HG02610 (cell line): ENCODE data around the gene POLE.
A peak's percentile ranks its signal among the peaks of the same experiment; 100 is the strongest.
"Not testable (repeated sequence)": the region's sequence is repeated elsewhere in the genome, so short reads cannot be mapped to it uniquely, and the experiment has no call there.

ENCODE experiments used
- ATAC-seq: cut with Tn5 transposase; IDR thresholded peaks from one replicate; pipeline ENCODE4 v1.9.1; 2021; ENCODE audit warnings: mild to moderate bottlenecking, moderate library complexity; ENCODE audit not compliant: unreplicated experiment

Gene POLE

DNA sequence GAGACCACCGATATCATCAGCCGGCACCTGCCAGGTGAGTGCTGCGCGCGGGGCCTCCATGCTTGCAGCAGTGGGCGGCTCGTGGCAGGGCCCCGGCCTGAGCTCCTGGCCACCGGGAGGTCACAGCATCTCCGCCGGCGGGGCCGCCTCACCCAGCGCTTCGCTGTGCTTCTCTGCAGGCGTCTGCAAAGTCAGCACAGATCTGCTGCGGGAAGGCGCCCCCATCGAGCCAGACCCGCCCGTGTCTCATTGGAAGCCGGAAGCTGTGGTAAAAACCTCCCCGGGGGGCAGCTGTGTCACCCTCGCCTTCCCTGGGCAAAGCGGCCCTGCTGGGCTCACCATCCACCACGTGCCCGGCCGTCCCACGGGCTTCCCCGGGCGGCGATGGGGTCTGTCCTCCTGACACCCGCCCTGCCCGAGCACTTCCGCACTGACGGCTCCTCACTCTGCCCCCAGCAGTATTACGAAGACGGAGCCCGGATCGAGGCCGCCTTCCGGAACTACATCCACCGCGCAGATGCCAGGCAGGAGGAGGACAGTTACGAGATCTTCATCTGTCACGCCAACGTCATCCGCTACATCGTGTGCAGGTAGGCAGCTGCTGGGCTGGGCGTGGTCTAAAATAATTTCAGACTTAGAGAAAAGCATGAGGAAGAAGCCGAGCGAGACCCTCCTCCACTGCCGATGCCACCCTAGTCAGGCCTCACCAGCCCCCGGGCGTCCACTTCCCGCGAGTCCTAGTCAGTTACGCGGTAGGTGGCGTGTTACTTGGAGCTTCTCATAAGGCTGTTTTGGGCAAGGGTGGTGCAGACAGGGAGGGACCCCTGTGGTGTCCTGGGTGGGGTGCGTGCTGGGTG is 30.6 kb upstream of the POLE start:
- no peak for ATAC-seq

DNA sequence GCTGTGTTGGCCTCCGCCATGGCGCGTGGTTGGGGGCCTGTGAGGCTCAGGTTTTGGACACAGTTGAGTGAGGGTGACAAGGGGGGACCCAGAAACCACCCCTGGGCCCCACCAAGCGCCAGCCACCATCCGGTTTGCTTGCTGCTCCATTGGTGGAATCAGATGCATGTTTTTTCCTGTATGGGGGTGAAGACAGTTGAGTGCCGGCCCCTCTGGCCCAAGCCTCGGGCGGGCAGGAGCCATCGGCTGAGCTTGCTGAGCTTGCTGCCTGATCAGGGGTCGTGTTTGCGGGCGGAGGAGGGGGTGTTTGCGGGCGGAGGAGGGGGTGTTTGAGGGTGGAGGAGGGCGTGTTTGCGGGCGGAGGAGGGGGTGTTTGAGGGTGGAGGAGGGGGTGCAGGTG is 29.9 kb upstream of the POLE start:
- ATAC-seq: no peak

DNA sequence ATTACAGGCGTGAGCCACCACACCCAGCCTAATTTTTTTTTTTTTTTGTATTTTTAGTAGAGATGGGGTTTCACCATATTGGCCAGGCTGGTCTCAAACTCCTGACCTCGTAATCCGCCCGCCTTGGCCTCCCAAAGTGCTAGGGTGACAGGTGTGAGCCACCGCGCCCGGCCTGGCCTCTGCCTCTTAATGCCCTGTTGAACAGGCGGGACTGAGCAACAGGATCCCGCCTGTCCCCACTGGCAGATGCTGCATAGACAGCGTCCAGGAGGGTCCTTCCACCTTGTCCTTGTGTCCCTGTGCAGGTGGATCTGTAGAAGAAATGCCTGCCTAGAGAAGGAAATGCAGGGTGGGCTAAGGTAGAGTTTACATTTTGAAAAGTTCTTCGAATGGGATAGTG is 29.2 kb upstream of the POLE start:
- no peak for ATAC-seq

DNA sequence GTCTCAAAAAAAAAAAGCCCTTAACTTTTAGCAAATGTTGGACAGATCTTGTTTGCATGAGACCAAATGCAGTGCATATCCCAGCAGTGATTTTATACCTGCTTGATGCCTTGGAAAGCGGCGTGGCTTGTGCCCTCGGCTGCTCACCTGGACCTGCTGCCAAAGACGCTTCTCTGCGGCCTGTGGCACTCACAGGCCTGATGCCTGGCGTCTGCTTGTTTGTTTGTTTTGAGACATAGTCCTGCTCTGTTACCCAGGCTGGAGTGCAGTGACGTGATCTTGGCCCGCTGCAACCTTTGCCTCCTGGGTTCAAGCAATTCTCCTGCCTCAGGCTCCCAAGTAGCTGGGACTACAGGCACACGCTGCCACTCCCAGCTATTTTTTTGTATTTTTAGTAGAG is 28.7 kb upstream of the POLE start:
- no peak for ATAC-seq

DNA sequence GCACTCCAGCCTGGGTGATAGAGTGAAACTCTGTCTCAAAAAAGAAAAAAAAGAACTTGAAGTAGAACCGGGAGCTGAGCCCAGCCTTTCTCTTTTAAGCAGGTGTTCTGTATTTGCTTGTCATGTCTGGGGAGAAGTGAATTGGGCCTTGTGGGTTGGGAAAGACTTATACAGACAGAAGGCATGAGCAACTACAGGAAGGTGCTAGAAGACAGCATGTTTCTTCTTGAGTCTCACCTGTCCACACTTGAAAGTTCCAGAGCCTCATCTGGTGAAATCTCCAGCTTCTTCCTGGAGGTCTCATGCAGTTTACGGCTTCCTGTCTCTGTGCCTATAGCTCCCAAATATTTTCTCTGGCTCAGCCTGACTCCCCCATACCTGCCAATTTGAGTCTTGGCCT is 26.0 kb upstream of the POLE start:
- no peak for ATAC-seq

DNA sequence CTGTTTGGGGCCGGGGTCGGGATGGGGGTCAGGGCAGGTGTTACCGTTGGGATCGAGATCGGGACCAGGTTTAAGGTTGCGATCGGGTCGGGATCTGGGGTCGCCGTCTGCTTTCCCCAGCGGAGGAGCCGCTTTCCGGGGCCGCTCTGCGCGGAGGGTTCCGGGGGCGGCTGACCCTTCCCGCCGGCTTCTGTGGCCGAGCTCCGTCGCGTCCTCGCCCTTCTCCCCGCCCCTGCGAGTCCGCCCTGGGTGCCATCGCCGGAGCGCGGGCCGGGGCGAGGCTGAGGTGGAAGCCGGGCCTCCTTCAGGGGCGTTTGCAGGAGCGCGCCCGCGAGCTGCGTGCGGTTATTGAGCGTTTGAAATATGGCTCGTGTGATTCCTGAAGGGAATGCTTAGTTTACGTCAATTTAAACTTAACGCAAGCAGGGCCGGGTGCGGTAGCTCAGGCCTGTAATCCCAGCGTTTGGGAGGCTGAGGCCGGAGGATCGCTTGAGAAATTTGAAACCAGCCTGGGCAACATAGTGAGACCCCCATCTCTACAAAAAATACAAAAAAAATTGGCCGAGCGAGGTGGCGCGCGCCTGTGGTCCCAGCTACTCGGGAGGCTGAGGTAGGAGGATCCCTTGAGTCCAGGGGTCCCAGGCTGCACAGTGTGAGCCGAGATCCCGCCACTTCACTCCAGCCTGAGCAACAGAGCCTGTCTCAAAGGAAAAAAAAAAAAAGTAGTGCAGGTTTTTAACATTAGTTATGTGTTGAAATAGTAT is 24.1 kb upstream of the POLE start:
- ATAC-seq: peak; percentile 6

DNA sequence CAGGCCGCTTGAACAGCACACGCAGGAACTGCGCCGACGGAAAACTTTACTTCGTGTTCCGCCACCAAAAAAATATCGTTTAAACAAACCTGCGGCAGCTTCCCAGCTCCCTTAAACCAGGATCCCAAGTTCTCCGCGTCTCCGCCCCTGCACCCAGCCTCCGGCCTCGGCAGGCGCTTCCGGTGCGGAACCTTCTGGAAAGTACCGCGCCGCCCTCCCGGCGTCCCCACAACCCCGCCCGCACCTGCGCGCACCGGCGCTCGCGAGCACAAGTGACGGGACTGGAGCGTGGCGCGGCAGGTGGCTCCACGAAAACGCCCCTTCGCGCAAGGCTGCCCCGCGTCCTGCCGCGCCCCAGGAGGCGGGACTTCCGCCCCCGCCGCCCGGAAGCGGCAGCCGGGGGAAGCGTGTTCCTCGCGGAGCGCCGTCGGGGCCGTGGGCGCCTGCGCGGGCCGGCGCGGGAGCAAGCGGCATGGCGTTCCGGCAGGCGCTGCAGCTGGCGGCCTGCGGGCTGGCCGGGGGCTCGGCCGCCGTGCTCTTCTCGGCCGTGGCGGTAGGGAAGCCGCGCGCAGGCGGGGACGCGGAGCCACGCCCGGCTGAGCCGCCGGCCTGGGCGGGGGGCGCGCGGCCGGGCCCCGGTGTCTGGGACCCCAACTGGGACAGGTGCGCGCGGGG is 23.4 kb upstream of the POLE start, which contains the start of gene PGAM5:
TSS of gene PGAM5 (plus strand) at position 438 of the 675 bp plus-strand sequence. CDS start at position 473, 35 bp downstream.
- peak; percentile 88 for ATAC-seq

DNA sequence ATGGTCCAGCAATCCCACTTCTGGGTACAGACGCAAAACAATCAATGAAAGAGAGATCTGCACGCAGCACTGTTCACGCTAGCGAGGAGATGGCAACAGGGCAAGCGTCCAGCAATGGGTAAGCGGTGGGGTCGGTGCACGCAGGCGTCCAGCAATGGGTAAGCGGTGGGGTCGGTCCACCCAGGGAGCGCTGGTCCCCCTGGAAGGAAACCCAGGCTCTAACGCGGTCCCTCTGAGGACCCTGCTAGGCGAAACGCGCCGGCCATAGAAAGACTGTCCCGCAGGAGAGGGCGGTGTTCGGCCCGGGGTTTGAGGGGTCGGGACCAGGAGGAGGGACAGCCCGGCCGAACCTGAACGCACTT is 22.9 kb upstream of the POLE start:
- ATAC-seq: peak; percentile 11

DNA sequence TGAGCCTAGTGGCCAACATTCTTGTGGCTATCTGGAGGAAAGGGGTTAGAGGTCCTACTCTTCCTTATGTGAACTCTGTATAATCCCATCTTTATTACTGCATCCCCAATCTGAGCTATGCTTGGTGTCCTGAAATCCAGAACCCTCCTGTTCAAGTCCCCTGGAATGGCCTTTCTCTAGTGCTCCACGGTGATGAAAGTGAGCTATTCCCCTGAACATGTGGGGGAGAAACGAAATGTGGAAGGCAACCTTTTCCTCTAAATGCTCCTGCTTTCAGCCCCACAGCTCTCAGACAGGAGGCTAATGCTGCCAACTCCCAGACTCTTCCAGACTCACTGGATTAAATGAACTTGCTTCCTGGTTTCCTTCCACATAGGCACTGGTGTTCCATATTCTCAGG is 21.0 kb upstream of the POLE start:
- no peak for ATAC-seq

DNA sequence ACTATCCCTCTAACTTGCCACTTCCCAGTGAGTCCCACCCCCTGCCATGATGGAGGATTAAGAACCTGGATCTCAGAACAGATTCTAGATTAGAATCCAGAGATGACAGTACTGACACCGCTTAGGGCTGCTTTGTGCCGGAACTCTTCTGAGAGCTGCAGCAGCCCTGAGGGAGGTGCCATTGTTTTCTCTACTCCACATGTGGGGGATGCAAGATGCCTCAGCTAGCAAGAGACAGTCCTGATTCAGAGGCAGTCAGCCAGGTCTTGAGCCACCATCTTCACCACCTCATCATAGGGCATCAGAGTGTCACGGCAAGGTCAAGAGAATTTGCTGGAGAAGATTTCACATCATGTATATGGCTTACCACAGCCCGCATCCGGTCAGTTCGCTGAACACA is 20.1 kb upstream of the POLE start:
- no peak for ATAC-seq

DNA sequence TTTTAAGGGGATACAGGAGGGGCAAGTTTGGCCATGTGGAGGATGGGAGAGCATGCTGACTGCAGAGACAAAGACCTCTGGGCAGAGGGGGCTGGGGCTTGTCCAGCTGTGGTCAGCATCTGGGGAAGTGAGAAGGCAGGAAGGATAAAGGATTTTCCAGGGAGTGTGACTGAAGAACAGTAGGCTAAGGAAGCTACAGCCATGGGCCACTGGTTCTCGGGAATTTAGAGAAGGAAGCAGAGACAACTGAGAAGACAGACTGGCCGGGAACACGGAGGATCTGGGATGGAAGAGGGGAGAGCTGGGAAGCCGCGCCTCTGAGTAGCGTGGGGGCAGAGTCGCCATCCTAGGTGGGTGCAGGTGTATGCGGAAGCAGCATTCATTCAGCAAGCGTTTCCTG is 16.5 kb upstream of the POLE start:
- ATAC-seq: no peak

DNA sequence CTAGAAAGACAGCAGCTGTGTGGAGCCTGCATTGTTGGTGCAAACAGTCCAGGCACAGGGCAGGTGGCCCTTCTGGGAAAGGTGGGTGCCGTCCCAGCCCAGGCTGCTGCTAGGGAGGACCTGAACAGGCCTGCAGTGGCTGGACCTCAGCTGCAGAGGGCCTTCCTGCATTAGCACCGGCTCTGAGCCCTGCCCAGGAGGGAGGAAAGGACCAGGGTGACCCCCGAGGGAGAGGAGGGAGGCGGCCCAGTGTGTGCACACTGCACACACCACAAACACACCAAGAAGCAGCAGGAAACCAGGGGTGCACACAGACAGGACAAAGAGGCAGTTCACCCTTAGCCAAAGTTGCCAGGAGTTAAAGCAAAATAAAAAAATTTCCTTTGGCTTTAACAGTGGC is 15.5 kb upstream of the POLE start:
- no peak for ATAC-seq

DNA sequence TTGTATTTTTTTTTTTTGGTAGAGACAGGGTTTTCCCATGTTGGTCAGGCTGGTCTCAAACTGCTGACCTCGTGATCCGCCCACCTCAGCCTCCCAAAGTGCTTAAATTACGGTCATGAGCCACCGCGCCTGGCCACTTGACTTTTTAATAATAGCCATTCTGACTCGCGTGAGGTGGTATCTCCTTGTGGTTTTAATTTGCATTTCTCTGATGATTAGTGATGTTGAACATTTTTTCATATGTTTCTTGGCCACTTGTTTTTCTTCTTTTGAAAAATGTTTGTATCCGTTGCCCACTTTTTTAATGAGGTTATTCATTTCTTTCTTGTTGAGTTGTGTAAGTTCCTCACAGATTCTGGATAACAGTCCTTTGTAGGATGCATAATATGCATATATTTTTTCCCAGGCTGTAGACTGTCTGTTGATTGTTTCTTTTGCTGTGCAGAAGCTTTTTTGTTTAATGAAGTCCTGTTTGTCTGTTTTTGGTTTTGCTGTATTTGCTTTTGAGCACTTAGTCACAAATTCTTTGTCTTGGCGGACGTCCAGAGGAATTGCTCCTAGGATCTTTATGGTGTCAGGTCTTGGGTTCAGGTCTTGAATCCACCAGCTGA is 13.2 kb upstream of the POLE start:
- ATAC-seq: no peak

DNA sequence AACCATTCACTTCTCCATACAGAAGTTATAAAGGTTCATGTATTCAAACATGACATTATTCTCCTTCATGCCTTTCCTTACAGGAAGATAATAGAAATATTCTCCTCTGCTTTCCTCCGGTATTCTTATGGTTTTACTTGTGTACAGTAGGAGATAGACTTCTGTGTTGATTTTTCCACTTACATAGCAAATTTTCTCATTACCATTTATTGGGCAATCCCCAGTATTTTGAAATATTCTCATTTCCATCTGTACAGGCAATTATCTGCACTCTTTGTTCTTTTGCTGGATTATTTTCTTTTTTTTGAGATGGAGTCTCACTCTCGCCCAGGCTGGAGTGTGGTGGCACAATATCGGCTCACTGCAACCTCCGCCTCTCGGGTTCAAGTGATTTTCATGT is 11.2 kb upstream of the POLE start:
- ATAC-seq: no peak

DNA sequence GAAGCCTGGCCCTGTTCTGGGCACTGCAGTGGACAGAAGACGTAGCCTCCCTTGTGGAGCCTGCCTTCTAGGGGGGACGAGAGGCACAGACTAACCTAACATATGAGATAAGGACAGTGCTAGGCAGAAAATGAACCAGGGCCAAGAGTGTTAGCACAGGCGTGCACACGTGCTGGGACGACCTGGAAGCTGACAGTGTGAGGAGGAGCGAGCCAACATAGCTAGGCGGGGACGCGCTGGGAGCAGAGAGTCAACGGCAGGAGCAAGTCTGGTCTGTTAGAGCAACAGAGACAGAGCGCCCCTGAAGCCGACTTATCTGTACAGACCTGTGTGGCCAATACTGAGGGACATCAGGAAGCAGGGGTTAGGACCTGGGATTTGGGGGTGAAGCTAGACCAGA is 8.3 kb upstream of the POLE start:
- no peak for ATAC-seq

DNA sequence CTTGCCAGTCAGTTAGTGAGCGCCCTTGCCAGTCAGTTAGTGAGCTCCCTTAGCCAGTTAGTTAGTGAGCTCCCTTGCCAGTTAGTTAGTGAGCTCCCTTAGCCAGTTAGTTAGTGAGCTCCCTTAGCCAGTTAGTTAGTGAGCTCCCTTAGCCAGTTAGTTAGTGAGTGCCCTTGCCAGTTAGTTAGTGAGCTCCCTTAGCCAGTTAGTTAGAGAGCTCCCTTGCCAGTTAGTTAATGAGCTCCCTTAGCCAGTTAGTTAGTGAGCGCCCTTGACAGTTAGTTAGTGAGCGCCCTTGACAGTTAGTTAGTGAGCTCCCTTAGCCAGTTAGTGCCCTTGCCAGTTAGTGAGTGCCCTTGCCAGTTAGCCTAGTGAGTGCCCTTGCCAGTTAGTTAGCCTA is 7.7 kb upstream of the POLE start:
- not testable (repeated sequence) for ATAC-seq

DNA sequence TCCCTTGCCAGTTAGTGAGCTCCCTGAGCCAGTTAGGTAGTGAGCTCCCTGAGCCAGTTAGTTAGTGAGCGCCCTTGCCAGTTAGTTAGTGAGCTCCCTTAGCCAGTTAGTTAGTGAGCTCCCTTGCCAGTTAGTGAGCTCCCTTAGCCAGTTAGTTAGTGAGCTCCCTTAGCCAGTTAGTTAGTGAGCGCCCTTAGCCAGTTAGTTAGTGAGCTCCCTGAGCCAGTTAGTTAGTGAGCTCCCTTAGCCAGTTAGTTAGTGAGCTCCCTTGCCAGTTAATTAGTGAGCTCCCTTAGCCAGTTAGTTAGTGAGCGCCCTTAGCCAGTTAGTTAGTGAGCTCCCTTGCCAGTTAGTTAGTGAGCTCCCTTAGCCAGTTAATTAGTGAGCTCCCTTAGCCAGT is 4.9 kb upstream of the POLE start:
- not testable (repeated sequence) for ATAC-seq

DNA sequence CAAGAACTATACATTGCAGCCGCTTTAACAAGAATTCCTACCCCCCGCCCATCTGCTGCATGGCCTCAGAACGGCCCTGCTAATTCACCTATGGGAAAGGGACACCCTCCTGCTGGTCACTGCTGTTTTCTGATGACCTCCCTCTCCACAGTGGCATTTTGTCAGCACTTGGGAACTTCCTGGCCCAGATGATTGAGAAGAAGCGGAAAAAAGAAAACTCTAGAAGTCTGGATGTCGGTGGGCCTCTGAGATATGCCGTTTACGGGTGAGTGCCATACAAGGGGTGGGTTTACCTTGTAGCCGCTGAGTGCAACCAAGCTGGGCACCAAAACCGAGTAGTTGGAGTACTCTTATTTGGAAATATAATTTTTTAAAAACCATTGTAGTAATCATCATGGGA is 3.0 kb upstream of the POLE start:
- no peak for ATAC-seq

DNA sequence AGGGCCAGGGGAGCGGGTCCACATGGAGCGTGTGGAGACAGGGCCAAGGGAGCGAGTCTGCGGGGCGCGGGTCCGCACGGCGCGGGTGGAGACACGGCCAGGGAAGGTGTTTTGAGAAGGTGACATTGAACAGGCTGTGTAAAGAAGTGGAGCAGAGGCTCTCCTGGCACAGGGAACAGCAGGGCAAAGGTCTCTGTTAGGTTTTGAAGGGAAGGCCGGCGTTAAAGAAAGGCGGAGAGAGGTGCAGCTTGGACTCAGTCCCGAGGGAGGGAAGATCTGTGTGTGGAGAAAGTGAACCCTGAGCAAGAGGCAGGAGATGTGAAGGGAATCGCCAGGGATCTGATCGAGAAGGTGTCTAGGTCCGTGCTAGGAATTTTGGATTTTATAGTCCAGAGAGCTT is 2.1 kb upstream of the POLE start:
- no peak for ATAC-seq

DNA sequence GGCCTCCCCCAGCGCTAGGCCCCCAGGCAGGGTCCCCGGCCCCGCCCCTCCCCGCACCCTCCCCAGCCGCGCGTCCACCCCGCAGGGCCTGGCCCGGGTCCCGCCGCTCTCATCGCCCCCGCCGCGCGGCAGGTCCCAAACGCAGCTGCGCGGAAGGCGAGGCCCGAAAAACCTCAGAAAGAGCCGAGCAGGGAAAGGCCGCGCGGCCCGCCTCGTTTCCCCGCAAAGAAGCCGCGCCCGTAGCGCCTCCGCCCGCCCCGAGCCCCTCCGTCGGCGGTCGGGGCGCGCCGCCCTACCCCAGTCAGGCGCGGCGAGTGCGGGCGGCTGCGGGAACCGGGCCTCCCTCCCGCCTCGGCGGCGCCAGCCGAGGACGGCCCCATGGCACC is 324 bp downstream of the POLE start:
- ATAC-seq: peak; percentile 40

DNA sequence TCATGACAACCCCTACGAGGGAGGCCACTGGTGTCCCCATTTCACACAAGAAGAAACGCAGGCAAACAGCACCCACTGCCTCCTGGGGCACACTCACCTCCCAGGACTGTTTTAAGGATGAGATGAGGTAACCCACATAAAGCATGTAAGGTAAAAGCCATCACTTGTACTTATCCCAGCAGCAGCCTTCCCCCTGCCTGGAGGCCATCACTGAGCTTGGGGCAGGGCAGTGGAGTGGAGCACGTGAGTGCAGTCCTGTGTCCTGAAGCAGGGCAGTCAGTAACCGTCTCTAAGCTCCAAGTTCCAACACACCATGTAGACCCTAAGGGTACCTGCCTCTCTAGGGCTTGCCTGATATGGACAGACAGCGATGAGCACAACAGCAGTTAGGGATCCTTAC is 1.7 kb downstream of the POLE start:
- ATAC-seq: no peak
